ENCODE results near the gene SHB.
A peak's percentile ranks its signal among the peaks of the same experiment; 100 is the strongest.

The SHB gene

GRCh38 chr9:38068701-38069628 lies at the start of gene SHB:
Gene SHB, minus strand, starts transcription at chr9:38069227. Its CDS starts 582 bp downstream, at chr9:38068645.
- DNase-seq (ENCODE audit: low spot score) = peak; percentile 93

- no peak for DNase-seq (ENCODE audit: low spot score)
These were observed 48.6 kb upstream of the SHB start for GRCh38 chr9:38117651-38118050.

GRCh38 chr9:38114905-38115304 lies 45.9 kb upstream of the SHB start:
- no peak for DNase-seq (ENCODE audit: low spot score)

GRCh38 chr9:38112456-38112855 lies 43.4 kb upstream of the SHB start:
- DNase-seq (ENCODE audit: low spot score) = no peak

- DNase-seq (ENCODE audit: low spot score) = no peak
These were observed 43.0 kb upstream of the SHB start for GRCh38 chr9:38112049-38112448.

GRCh38 chr9:38110476-38110875 lies 41.4 kb upstream of the SHB start:
- DNase-seq (ENCODE audit: low spot score) = no peak

GRCh38 chr9:38109601-38110000 lies 40.6 kb upstream of the SHB start:
- no peak for DNase-seq (ENCODE audit: low spot score)

- no peak for DNase-seq (ENCODE audit: low spot score)
These were observed 39.3 kb upstream of the SHB start for GRCh38 chr9:38108326-38108725.

- peak; percentile 40 for DNase-seq (ENCODE audit: low spot score)
These were observed 38.8 kb upstream of the SHB start for GRCh38 chr9:38107811-38108304.

GRCh38 chr9:38107405-38107804 lies 38.4 kb upstream of the SHB start:
- no peak for DNase-seq (ENCODE audit: low spot score)

- no peak for DNase-seq (ENCODE audit: low spot score)
These were observed 37.5 kb upstream of the SHB start for GRCh38 chr9:38106488-38106887.

GRCh38 chr9:38103340-38103739 lies 34.3 kb upstream of the SHB start:
- DNase-seq (ENCODE audit: low spot score) = no peak

- no peak for DNase-seq (ENCODE audit: low spot score)
These were observed 32.4 kb upstream of the SHB start for GRCh38 chr9:38101423-38101822.

GRCh38 chr9:38096238-38096805 lies 27.3 kb upstream of the SHB start:
- DNase-seq (ENCODE audit: low spot score) = no peak

GRCh38 chr9:38094165-38094564 lies 25.1 kb upstream of the SHB start:
- DNase-seq (ENCODE audit: low spot score) = no peak

- DNase-seq (ENCODE audit: low spot score) = no peak
These were observed 23.6 kb upstream of the SHB start for GRCh38 chr9:38092656-38093055.

GRCh38 chr9:38092200-38092524 lies 23.1 kb upstream of the SHB start:
- DNase-seq (ENCODE audit: low spot score) = no peak

- DNase-seq (ENCODE audit: low spot score) = no peak
These were observed 22.5 kb upstream of the SHB start for GRCh38 chr9:38091310-38092199.

GRCh38 chr9:38090170-38090569 lies 21.1 kb upstream of the SHB start:
- DNase-seq (ENCODE audit: low spot score) = no peak

- DNase-seq (ENCODE audit: low spot score) = no peak
These were observed 20.5 kb upstream of the SHB start for GRCh38 chr9:38089387-38090165.

- peak; percentile 86 for DNase-seq (ENCODE audit: low spot score)
These were observed 19.2 kb upstream of the SHB start for GRCh38 chr9:38088006-38088925.

Data from iPS-NIHi11 (cell line).